GM23338 (cell line): ENCODE measurements around the gene GRHPR. TPM values are rescaled to one million over a fixed set of nuclear protein-coding genes. Genes with fewer than 3 reads are reported as not detected.

Experiments used
- ATAC-seq: fragments of 200-7000 bp; cut with Tn5 transposase; 3 replicates; pipeline ENCODE4 v1.9.1; 2020
- DNase-seq: peaks from one replicate; pipeline ENCODE4 v3.0.0-alpha.2; 2015; ENCODE audit warnings: low spot score
- H2AFZ ChIP-seq: fragments of 200-600 bp; sonication (generic); 2 replicates; pipeline ENCODE4 v1.8.0; 2016; ENCODE audit warnings: antibody characterized with exemption, mild to moderate bottlenecking, moderate library complexity
- H3F3A ChIP-seq: fragments of 200-600 bp; sonication (generic); replicated peaks from 2 replicates; pipeline ENCODE4 v1.8.0; 2017; ENCODE audit warnings: antibody characterized with exemption, mixed run types, low read depth
- H3K27ac ChIP-seq: fragments of 200-600 bp; sonication (generic); 2 replicates; pipeline ENCODE4 v1.6.1; 2016; ENCODE audit warnings: low read depth
- H3K27me3 ChIP-seq: fragments of 200-600 bp; sonication (generic); 2 replicates; pipeline ENCODE4 v1.8.0; 2016; ENCODE audit warnings: mild to moderate bottlenecking, mixed run types, moderate library complexity; ENCODE audit not compliant: insufficient read depth
- H3K36me3 ChIP-seq: fragments of 200-600 bp; sonication (generic); 2 replicates; pipeline ENCODE4 v1.8.0; 2016; ENCODE audit warnings: mild to moderate bottlenecking; ENCODE audit not compliant: insufficient read depth
- H3K4me1 ChIP-seq: fragments of 200-600 bp; sonication (generic); 2 replicates; pipeline ENCODE4 v1.8.0; 2016; ENCODE audit warnings: mild to moderate bottlenecking, moderate library complexity; ENCODE audit not compliant: insufficient read depth
- H3K4me2 ChIP-seq: fragments of 200-600 bp; sonication (generic); 2 replicates; pipeline ENCODE4 v1.7.1; 2017; ENCODE audit warnings: mixed run types
- H3K4me3 ChIP-seq: fragments of 200-600 bp; sonication (generic); 2 replicates; pipeline ENCODE4 v1.6.1; 2016; ENCODE audit warnings: mixed run types
- H3K79me2 ChIP-seq: fragments of 200-600 bp; sonication (generic); replicated peaks from 2 replicates; pipeline ENCODE4 v1.8.0; 2017; ENCODE audit warnings: mild to moderate bottlenecking; ENCODE audit not compliant: insufficient read depth
- H3K9me2 ChIP-seq: fragments of 200-600 bp; sonication (generic); 2 replicates; pipeline ENCODE4 v1.8.0; 2017; ENCODE audit not compliant: insufficient read depth
- H4K20me1 ChIP-seq: fragments of 200-600 bp; sonication (generic); replicated peaks from 2 replicates; pipeline ENCODE4 v1.8.0; 2017; ENCODE audit warnings: mild to moderate bottlenecking; ENCODE audit not compliant: insufficient read depth
- H3K27ac Mint-ChIP-seq: 2 replicates; pipeline ENCODE4 v1.8.0; 2020; ENCODE audit warnings: inconsistent platforms, mild to moderate bottlenecking, moderate library complexity, mixed read lengths
- H3K27me3 Mint-ChIP-seq: 3 replicates; pipeline ENCODE4 v1.8.0; 2022; ENCODE audit warnings: low read depth, mild to moderate bottlenecking, moderate library complexity, mixed read lengths, inconsistent platforms; ENCODE audit not compliant: insufficient read depth, poor library complexity
- H3K36me3 Mint-ChIP-seq: 3 replicates; pipeline ENCODE4 v1.8.0; 2021; ENCODE audit warnings: low read depth, mild to moderate bottlenecking, inconsistent platforms, moderate library complexity, mixed read lengths
- H3K4me1 Mint-ChIP-seq: 3 replicates; pipeline ENCODE4 v1.8.0; 2020; ENCODE audit warnings: mild to moderate bottlenecking, inconsistent platforms, mixed read lengths
- H3K4me3 Mint-ChIP-seq: 3 replicates; pipeline ENCODE4 v1.8.0; 2021; ENCODE audit warnings: moderate library complexity, mild to moderate bottlenecking, inconsistent platforms, mixed read lengths
- H3K9me3 Mint-ChIP-seq: 3 replicates; pipeline ENCODE4 v1.8.0; 2020; ENCODE audit warnings: moderate library complexity, mild to moderate bottlenecking, inconsistent platforms, mixed read lengths
- CREB1 ChIP-seq: fragments of 250-450 bp; sonication (Bioruptor Pico); IDR thresholded peaks from 2 replicates; pipeline ENCODE4 v1.5.0; 2020; ENCODE audit warnings: low read depth, mild to moderate bottlenecking, moderate library complexity
- CTCF ChIP-seq, 2 experiments: fragments of 200-600 bp in 1 of 2; sonication (generic) in 1 of 2; conservative IDR thresholded peaks; 2 replicates each; pipeline versions ENCODE4 v1.5.1 to v1.6.1; 2016 to 2017; ENCODE audit warnings: antibody characterized with exemption in 2 of 2, low read depth in 2 of 2, mild to moderate bottlenecking in 2 of 2, moderate library complexity in 1 of 2
- ETS1 ChIP-seq: IDR thresholded peaks from 2 replicates; pipeline ENCODE4 v1.6.1; 2016; ENCODE audit warnings: antibody characterized with exemption
- EZH2 ChIP-seq: fragments of 200-600 bp; sonication (generic); IDR thresholded peaks from one replicate; pipeline ENCODE4 v1.8.0; 2017; ENCODE audit warnings: antibody characterized with exemption, mild to moderate bottlenecking, low read depth; ENCODE audit not compliant: unreplicated experiment
- JUNB ChIP-seq: IDR thresholded peaks from one replicate; pipeline ENCODE4 v1.6.1; 2016; ENCODE audit warnings: antibody characterized with exemption; ENCODE audit not compliant: unreplicated experiment
- NANOG ChIP-seq: IDR thresholded peaks from 2 replicates; pipeline ENCODE4 v1.6.1; 2016; ENCODE audit warnings: antibody characterized with exemption, borderline replicate concordance
- POLR2AphosphoS5 ChIP-seq: IDR thresholded peaks from 2 replicates; pipeline ENCODE4 v1.6.1; 2016; ENCODE audit warnings: antibody characterized with exemption, low read depth
- STAT1 ChIP-seq: IDR thresholded peaks from one replicate; pipeline ENCODE4 v1.6.1; 2016; ENCODE audit warnings: antibody characterized with exemption; ENCODE audit not compliant: unreplicated experiment
- ZNF114 ChIP-seq: fragments of 250-450 bp; sonication (Bioruptor Pico); IDR thresholded peaks from 2 replicates; pipeline ENCODE4 v1.5.0; 2020; ENCODE audit warnings: mild to moderate bottlenecking, moderate library complexity
- ZNF331 ChIP-seq: fragments of 250-450 bp; sonication (Bioruptor Pico); IDR thresholded peaks from 2 replicates; pipeline ENCODE4 v1.5.0; 2020; ENCODE audit warnings: low read depth, mild to moderate bottlenecking, moderate library complexity
- ZNF462 ChIP-seq: fragments of 250-450 bp; sonication (Bioruptor Pico); IDR thresholded peaks from 2 replicates; pipeline ENCODE4 v1.5.0; 2020; ENCODE audit warnings: mild to moderate bottlenecking, moderate library complexity
- polyA plus RNA-seq: library from polyadenylated mRNA; unstranded; fragments of >200 nt; fragmentation: Nextera tagmentation; extraction: Ambion mirVana; gene quantifications from 2 replicates; pipeline ENCODE4 v1.2.1, GENCODE V29; 2016
- total RNA-seq: library from RNA; depleted of rRNA; stranded (reverse); fragments of >200 nt; shearing (Covaris generic); gene quantifications from 2 replicates; pipeline ENCODE4 v1.2.3, GENCODE V29; 2014

GRHPR gene
- total and polyA plus RNA-seq, 2 experiments from 2014 or later: 69.0 to 128 TPM

- TF ChIP-seq EZH2 (no peak), ZNF331 (CRISPR knock-in tag) (no peak)
- DNase-seq: no peak
- no peak overlapping the region for H3K27ac Mint-ChIP-seq
- H3K4me3 ChIP-seq: no peak overlapping the region
- H3K36me3 ChIP-seq: no peaks in the 10 kb centered on the region
- H3K9me2 ChIP-seq: 0 out of 2 replicates have a peak, but pooled peaks cover 3% of the 10 kb centered on the region
- no peaks in the 10 kb centered on the region; the same call in 2 of the 3 replicates for H3K36me3 Mint-ChIP-seq
- no peak overlapping the region for H3K27ac ChIP-seq
- peak overlapping the region; percentile 18; the same call in 1 of the 2 replicates for H2AFZ ChIP-seq
- peaks cover 13% of the 10 kb centered on the region for H3K27me3 Mint-ChIP-seq
- peaks cover 36% of the 10 kb centered on the region for H3K4me1 Mint-ChIP-seq
- peaks cover 20% of the 10 kb centered on the region for H3K4me1 ChIP-seq
- H3K4me3 Mint-ChIP-seq: no peak overlapping the region
- H3F3A ChIP-seq: peaks cover 4% of the 10 kb centered on the region; the same call in 1 of the 2 replicates
- no peak for ATAC-seq
- no peaks in the 10 kb centered on the region for H3K27me3 ChIP-seq
- no peaks in the 10 kb centered on the region for H4K20me1 ChIP-seq
- H3K4me2 ChIP-seq: no peak overlapping the region
- H3K79me2 ChIP-seq: no peaks in the 10 kb centered on the region
- H3K9me3 Mint-ChIP-seq: no peaks in the 10 kb centered on the region
These were observed 9.9 kb upstream of the GRHPR start for GRCh38 chr9:37412431-37413151.

GRCh38 chr9:37413311-37413710 lies 9.2 kb upstream of the GRHPR start:
- no peaks in the 10 kb centered on the region for H3K79me2 ChIP-seq
- H3F3A ChIP-seq: peaks cover 4% of the 10 kb centered on the region; the same call in 1 of the 2 replicates
- H2AFZ ChIP-seq: no peak overlapping the region
- no peak overlapping the region for H3K27ac ChIP-seq
- H3K4me3 Mint-ChIP-seq: no peak overlapping the region
- no peaks in the 10 kb centered on the region for H3K9me3 Mint-ChIP-seq
- H3K4me3 ChIP-seq: no peak overlapping the region
- 0 out of 2 replicates have a peak, but pooled peaks cover 3% of the 10 kb centered on the region for H3K9me2 ChIP-seq
- no peaks in the 10 kb centered on the region; the same call in 2 of the 3 replicates for H3K36me3 Mint-ChIP-seq
- H3K4me1 ChIP-seq: peaks cover 20% of the 10 kb centered on the region
- H3K27me3 Mint-ChIP-seq: peaks cover 13% of the 10 kb centered on the region
- no peaks in the 10 kb centered on the region for H3K36me3 ChIP-seq
- no peak overlapping the region for H3K27ac Mint-ChIP-seq
- peaks cover 36% of the 10 kb centered on the region for H3K4me1 Mint-ChIP-seq
- H3K4me2 ChIP-seq: no peak overlapping the region
- ATAC-seq (no peak), DNase-seq (no peak)
- H4K20me1 ChIP-seq: no peaks in the 10 kb centered on the region
- H3K27me3 ChIP-seq: no peaks in the 10 kb centered on the region
- no peak for TF ChIP-seq EZH2
- no peak for TF ChIP-seq ZNF114 (CRISPR knock-in tag)
- TF ChIP-seq NANOG: no peak
- TF ChIP-seq ZNF462 (CRISPR knock-in tag): no peak
- TF ChIP-seq ETS1: no peak
- no peak for TF ChIP-seq ZNF331 (CRISPR knock-in tag)
- no peak for TF ChIP-seq CTCF (conservative IDR thresholded peaks at IDR 0.05; ENCODE audit: low read depth in 2 of 2)
- no peak for TF ChIP-seq POLR2AphosphoS5
- TF ChIP-seq JUNB: no peak
- no peak for TF ChIP-seq CREB1
- no peak for TF ChIP-seq STAT1
